Measurements from ENCODE around the gene MBNL2.

Gene MBNL2

DNA sequence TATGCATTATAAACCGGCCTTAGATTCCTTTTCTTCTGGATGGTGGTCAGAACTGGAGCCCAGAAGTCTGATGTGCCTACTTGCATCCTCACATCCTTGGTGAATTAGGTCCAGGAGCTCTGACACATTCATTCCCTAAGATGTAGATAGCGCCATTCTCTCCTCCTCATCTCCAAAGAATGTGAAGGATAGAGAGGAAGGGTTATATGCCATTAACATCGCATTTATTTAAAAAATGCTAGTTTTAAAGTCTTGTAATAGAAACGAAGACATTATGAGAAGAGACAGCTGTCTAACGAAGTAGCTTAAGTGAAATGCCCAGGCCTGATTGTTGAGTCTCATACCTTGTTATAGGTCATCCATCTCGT lies 9.7 kb downstream of the MBNL2 start:
- in situ Hi-C loops (cut with MboI; ENCODE audit: low sequenced_read_pairs), result no loop called here

DNA sequence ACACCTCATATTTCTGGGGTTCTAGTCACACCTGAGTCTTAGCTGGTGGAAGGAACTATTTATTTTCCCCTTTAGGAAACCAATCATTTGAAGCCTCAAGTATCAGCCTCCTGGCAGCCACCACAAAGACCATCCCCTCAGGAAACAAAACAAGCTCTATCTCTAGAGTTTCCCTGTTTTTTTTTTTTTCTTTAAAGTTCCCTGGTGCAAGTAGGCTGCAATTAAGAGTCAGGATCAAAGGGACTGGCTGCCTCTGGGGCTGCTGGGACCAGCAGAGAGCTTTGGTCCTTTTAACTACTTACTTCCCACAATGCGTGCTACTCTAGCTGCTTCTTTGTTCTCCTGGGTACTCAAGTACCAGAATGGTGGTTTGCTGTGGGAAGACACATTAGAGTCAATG lies 11.4 kb downstream of the MBNL2 start:
- in situ Hi-C loops (cut with MboI; ENCODE audit: low sequenced_read_pairs), result no loop called here

DNA sequence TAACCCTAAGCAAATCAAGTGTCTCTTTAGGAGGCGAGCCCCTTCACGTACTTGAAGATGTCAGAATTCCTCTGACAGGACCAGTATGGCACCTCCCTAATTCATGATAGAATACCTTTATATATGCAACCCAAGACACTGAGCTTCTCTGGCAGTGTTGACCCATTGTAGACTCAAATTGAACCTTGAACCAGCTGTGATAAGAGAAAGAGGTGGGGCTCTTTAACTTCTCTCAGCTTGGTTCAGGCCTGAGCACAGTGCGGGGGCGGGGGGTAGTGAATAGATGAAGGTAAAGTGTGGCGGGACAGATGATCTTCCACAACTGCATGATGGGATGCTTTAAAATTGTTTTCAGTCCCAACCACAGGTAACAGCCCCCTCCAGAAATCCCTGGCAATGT lies 12.1 kb downstream of the MBNL2 start:
- in situ Hi-C loops (cut with MboI; ENCODE audit: low sequenced_read_pairs), result no loop called here

DNA sequence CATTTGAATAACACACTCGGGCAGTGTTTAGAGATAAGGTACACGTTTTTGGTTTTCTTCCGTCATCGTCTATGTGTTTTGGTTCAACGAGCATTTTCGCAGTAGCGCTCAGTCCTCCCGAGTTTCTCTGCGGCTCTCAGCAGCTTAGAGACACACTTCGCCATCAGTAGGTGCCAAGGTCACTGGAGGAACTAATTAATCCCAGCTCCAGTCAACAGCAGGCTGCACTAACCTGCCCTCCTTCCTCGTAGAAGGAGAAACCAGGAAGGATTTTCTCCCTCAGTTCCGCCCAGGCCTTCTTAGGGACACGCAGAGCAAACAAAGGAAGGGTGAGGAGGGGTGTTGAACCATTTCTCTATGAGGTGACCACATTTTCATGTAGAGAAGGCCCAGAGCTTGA lies 12.6 kb downstream of the MBNL2 start:
- in situ Hi-C loops (cut with MboI; ENCODE audit: low sequenced_read_pairs), result no loop called here

DNA sequence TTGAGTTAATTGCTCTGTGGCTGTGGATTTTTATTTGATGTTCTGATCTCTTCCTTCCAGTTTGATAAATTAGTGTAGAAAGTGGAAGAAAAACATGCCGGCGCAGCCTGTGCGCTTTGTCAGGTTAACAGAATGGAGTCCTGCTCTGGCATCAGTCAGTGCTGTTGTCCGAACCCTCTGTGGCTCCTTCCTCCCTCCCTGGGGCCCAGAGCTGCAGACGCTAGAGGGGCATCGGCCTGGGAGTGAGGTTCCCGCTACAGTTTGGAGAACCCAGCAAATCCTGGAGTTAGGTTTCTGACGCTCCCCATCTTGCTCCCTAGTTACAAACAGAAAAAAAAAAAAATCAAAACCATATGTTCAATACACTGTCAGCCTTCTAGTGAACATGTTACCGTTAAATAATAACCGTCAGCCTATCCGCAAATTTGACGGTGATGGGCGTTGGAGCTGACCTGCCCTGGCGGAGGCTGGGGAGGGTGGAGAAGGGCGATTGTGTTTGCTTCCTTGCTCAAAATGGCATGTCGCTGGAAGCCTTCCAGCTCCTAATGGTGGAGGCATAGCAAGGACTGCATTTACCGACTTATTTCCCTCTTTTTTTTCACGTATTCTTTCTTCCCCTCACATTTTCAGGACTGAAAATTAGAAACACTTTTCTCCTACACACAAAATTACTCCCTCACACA lies 13.6 kb downstream of the MBNL2 start:
- in situ Hi-C loops (cut with MboI; ENCODE audit: low sequenced_read_pairs), result no loop called here

DNA sequence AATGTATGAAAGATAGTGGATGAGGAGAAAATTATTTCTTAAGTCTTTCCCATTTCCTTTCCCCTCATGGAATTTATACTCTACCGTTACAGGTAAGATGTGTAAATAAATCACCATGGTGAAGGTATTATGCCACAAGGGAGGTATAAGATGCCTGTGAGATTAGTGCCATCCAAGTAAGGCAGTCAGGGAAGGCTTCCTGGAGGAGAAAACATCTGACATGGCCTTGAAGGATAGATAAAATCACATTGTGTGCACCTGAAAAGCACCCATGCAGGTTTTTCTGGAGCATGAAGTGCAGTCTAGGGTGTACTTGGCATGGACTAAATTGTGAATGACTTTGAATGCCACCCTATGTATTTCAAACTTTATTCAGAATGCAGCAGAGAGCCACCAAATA lies 15.3 kb downstream of the MBNL2 start:
- in situ Hi-C loops (cut with MboI; ENCODE audit: low sequenced_read_pairs), result no loop called here

DNA sequence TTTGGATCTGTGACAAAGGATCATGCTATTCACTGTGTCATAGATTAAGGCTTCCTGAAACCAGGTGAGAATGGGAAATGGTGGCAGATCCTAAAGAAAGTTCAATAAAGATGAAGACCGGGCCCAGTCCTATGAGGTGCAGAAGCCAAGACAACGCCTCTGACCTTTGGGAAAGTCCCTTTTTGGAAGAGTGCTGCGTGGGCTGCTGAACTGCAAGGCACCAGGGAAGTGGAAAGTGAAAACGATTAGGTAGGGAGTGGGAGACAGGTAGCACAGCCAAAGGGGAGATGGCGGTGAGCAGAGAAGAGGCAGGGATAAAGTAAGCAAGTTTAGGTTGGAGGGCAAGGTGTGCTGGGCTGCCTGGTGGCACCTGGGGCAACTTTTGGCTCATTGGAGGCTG lies 16.3 kb downstream of the MBNL2 start:
- in situ Hi-C loops (cut with MboI; ENCODE audit: low sequenced_read_pairs), result no loop called here

DNA sequence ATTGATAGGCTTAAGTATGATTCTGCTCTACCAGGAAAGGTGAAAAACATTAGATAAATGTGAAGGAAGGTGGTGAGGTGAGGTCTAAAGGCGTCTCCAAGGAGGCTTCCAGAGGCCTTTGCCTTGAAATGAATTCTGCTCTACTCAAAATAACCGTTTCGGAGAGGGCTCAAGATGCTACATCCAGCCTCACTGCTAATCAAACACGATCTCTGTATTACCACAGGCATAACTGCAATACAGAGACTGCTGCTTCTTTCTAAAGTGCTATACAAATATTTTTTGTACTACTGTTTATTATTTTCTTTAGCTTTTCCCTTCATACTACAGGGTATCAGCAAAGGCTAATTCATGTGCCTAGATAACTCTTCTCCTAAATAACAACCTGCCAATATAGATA lies 16.8 kb downstream of the MBNL2 start:
- in situ Hi-C loops (cut with MboI; ENCODE audit: low sequenced_read_pairs), result no loop called here

DNA sequence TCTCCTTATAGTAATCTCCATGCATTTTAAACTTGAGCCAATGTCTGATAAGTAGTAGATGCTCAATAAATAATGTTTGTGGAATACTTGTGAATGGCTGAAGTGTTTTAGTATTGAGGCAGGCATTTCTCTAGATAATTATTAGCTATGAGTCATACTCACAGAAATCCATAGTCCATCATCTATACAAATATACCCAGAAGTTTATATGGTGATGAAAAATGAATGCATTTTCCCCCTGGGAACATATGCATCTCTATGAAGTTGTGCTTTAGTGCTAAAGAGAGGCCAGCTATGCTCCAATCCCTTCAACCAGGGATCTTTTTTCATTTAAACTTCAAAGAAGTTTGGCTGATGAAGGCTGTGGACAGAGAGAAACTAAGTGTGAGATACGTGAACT lies 17.2 kb downstream of the MBNL2 start:
- in situ Hi-C loops (cut with MboI; ENCODE audit: low sequenced_read_pairs), result no loop called here

DNA sequence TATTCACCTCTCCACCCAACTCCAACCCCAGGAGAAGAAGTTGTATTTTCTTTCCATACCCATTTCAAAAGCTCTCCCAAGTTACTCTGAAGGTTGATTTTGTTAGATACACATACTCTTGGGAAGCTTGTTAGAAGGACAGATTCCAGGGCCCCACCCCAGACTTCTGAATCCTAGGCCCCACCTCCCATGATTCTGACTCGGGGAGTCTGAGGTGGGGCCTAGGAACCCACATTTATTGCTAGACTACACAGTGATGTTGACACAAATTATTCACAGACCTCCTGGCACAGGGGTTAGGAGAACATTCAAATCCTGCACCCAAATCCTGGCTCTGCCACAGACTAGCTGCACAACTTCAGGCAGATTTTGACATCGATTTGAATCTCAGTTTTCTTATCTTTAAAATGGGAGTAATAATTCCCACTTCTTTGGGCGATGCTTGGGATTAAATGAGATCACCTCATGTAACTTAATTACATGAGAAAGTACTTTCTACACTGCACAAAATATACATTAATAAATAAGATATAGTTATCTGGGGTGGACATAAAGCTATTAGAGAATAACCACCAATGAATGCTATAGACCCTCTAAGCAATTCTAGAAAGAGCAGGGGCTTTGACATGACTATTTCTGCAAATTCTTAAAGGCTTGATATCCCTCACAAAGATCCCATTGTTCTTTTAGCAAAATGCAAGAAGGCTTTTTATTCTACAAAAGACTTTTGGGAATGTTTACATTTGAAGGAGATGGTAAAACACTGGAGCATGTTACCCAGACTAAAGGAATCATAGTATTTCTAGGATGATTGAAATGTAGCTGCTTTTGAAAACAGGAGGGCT lies 18.0 kb downstream of the MBNL2 start:
- in situ Hi-C loops (cut with MboI; ENCODE audit: low sequenced_read_pairs), result no loop called here

DNA sequence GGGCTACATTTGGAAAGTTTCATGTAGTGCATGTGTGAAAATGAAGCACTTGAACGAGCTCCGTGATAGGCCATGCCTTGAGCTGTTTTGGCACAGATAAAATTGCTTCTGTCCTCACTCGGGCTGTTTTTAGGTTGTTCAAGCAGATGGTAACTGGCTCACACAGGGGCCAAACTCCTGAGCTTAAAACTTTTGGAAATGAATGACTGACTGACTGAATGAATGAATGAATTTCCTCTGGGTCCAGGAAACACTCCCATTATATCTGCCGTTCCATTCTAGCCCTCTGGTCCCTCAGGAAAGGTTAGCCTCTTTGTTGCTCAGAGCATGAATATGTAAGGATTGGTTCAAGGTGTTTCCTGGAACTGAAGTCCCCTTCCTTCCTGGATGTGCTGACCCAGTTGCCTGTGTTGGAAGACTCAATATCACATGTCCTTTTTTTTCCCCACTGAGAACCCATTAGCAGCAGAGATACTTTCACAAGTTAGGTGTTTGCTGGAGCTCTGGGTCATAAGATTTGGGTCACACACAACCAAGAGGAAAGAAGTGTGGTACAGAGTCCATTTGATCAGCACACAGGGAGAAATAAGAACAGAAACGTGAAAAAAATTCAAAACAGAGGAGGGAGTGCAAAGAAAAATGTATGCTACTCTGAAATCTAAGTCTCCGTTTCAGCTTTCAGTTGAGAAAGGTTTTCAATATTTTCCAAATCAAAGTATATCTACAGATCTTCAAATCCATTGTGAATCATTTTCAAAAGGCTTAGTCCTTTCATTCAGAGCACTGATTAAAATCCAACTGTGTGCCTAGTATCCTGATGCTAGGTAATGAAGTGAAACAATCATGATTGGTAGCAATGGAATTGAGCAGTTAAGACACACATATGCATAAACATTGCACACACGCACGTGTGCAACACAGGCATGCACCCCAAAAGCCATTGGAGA lies 18.9 kb downstream of the MBNL2 start:
- in situ Hi-C loops (cut with MboI; ENCODE audit: low sequenced_read_pairs), result no loop called here

DNA sequence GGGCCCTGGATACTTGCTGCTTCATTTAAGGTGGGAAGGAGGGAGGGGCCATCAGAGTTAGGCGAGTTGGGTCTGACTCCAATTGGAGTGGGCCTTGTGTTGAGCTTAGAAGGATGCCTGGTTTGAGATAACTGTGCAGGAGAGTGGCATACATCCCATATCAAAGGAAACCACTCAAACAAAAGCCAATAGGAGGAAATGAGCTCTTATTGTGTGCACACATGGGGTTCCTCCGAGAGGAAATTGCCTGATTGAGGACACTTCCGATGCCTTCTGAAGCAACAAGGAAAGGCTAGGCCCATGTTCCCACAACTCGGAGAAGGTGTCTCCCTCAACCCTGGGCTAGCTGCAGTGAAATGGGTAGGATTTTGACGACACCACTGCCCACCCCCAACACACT lies 19.6 kb downstream of the MBNL2 start:
- in situ Hi-C loops (cut with MboI; ENCODE audit: low sequenced_read_pairs), result no loop called here

DNA sequence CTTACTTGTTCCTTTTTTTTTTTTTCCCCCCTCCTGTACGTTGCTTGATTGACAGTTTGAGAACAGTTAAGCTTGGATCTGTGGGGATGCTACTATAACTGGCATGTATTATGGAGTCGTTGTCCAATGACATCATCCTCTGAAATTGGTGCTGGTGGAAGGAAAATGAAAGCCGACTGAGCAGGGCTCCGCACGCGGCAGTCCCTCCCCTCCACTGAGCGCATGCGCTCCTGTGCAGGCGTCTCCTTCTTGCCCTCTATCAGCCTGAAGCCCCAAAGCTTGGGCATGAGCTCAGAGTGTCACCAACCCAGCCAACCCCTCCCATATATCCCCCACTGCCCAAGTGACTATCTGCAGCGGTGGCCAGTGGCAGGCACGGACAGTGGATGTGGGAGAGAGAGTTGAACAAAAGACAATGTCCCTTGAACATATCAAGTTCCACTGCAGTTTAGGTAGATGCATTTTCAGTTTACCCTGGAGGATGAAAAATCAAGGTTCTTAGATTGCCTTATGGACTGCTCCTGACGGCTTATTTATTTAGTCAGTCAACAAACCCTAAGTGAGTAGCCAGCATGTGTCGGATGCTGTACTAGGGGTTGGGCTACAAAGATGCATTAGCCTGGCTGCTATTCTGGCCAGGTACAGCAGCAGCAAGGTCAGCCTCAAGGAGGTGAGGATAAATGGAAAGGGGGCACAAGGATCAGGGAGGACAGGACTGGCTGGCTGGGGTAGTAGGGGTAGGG lies 20.8 kb downstream of the MBNL2 start:
- in situ Hi-C loops (cut with MboI; ENCODE audit: low sequenced_read_pairs), result no loop called here

DNA sequence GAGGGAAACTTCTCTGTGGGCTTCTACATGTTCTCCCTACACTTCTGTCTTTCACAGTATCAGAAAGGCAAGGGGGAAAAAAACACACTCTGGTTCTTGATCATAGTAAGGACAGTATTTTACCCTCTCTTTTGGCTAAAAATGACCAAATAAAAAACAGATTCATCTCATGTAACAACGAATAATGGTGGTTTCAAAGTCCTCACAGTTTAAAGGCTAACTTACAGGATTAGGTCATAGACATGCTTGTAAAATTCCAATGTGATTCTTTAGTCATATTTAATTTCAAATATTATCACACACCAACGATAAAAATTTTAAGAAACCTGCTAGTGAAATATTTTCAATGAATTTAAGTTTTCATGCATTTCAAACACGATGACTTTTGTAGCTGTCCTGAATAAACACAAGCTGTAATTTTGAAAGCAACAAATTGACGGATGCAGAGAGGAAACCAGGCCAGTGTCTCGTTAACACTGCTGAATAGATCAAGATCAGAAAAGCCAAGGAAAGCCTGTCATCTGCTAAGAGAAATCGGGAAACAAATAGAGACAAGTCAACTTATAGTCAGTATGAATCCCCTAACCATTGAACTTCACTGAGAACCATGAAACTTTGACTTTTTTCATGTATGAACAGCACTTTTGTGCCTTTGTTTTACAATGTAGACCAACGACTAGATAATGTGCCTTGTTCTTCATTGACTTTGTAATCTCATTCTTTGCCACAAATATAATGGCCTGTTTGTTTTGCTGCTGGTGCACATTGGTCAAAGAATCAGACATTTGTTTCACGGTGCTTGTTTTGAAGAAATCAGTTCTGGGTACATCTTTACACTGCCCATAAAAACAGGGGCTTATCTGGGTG lies 22.0 kb downstream of the MBNL2 start:
- in situ Hi-C loops (cut with MboI; ENCODE audit: low sequenced_read_pairs), result no loop called here

DNA sequence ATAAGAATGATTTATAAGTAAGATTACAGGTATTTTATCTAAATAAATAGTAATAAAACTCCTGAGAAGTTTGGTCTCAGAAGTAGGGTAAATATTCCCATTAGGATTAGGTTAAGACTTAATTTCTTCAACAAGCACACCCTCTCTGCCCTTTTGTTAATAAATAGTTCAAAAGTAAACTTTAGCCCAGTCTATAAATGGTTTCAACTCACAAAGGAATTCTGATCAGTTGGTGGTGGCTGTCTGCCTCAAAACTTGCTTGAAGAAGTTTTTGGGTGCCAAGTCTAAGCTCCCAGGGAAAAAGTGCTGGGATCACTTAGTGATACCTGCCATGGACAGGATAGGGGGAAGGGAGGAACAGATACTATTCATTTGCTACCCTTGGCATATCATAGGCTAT lies 22.9 kb downstream of the MBNL2 start:
- in situ Hi-C loops (cut with MboI; ENCODE audit: low sequenced_read_pairs), result no loop called here

DNA sequence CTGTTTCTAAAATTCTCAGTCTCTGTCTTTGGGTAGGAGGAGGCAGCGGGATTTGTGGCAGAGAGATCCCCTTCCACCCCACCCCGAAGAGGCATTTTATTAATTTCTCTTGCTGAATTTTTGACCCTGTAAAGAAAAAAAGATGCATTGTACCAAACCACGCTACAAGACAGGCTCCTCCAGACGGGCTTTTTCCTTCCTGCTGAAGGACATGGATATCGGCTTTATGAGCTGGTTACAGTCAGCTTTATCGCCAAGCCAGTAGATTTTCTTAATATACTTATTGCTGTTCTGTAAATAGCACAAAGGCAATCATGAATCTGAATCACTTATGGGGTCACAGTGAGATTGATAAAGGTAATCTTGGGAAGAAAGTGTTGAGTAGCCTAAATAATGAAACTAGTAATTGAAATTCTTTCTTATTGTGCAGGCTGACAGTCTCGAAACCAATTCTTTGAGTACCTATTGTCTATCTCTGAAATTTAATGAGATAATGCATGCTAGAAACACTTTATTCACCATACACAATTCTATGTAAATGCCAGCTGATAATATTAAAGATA lies 24.5 kb downstream of the MBNL2 start:
- in situ Hi-C loops (cut with MboI; ENCODE audit: low sequenced_read_pairs), result no loop called here

DNA sequence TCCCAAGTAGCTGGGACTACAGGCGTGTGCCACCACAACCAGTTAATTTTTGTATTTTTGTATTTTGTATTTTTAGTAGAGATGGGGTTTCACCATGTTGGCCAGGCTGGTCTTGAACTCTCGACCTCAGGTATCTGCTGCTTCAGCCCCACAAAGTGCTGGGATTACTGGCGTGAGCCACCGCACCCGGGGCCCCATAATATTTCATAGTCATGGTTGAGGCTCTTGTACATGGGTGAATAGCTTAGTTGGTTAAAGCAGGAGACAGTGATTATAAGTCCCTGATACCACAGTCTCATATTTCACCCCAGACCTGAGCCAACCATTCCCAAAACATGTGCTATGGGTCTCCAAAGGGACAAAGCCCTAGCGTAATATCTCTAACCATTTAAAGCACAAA lies 26.1 kb downstream of the MBNL2 start:
- in situ Hi-C loops (cut with MboI; ENCODE audit: low sequenced_read_pairs), result no loop called here

DNA sequence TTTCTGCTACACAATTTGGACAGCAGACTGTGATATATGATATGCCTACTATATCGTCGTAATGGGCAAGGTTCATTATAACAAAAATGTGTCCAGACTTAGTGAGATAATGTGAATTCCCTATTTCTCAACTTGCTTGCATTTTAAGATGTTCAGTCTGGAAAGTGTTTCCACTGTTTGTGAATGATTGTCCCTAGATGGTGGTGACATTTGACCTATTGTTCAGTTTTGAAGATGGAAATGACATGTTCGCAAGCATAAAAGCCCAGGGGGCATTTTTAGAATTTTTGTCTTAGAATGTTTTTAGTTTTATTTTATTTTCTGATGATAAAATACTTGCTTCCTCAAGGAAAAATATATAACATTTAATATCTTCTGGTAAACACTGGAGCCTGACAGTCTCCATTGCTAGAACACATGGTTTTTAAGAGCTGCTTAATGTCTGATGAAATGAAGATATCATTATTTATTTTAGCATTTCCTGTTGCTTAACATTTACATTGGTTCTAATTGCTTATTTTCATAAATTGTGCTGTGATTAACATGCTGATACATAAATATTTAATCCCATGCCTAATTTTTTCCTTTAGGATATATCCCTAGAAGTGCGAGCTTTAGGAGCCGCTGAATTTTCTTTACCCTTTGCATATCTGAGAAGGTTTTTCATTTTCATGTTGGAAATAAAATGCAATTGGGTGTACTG lies 27.1 kb downstream of the MBNL2 start:
- in situ Hi-C loops (cut with MboI; ENCODE audit: low sequenced_read_pairs), result no loop called here

All from HL-60/S4 (cell line).